HepG2 (cell line): ENCODE measurements around the gene FAAP100. TPM values are rescaled to one million over a fixed set of nuclear protein-coding genes. Genes with fewer than 3 reads are reported as not detected.
A peak's percentile ranks its signal among the peaks of the same experiment; 100 is the strongest.

Source experiments
- FOXO1 ChIP-seq: sonication (generic); formaldehyde crosslinking; IDR thresholded peaks from 2 replicates; pipeline ENCODE4 v1.4.0; 2020; ENCODE audit warnings: missing genetic modification reagents
- GABPA ChIP-seq, 2 experiments: IDR thresholded peaks; 2 replicates each; pipeline ENCODE4 v1.6.1; 2011 to 2016; ENCODE audit warnings: low read depth in 2 of 2, low read length in 1 of 2, missing biosample characterization in 1 of 2, missing genetic modification characterization in 1 of 2
- SNRNP70 ChIP-seq: fragments of 200-400 bp; formaldehyde crosslinking; IDR thresholded peaks from 2 replicates; pipeline ENCODE4 v1.6.1; 2017; ENCODE audit warnings: mild to moderate bottlenecking, low read depth, low read length, moderate library complexity
- YY1 ChIP-seq: IDR thresholded peaks from 2 replicates; pipeline ENCODE4 v1.6.1; 2011; ENCODE audit warnings: low read length, low read depth, moderate library complexity, mild to moderate bottlenecking; ENCODE audit not compliant: insufficient read depth, insufficient replicate concordance
- ZBTB21 ChIP-seq: sonication (generic); formaldehyde crosslinking; IDR thresholded peaks from 2 replicates; pipeline ENCODE4 v1.4.0; 2020; ENCODE audit warnings: missing genetic modification reagents
- ZIK1 ChIP-seq: sonication (generic); formaldehyde crosslinking; IDR thresholded peaks from 2 replicates; pipeline ENCODE4 v1.5.0; 2020; ENCODE audit warnings: mild to moderate bottlenecking, low read depth, missing genetic modification reagents, borderline replicate concordance
- ZNF101 ChIP-seq: sonication (generic); formaldehyde crosslinking; IDR thresholded peaks from 2 replicates; pipeline ENCODE4 v1.4.0; 2020; ENCODE audit warnings: mild to moderate bottlenecking, low read depth, missing genetic modification reagents, borderline replicate concordance
- ZNF124 ChIP-seq: sonication (generic); formaldehyde crosslinking; IDR thresholded peaks from 2 replicates; pipeline ENCODE4 v1.4.0; 2020; ENCODE audit warnings: missing genetic modification reagents
- ZNF614 ChIP-seq: IDR thresholded peaks from 2 replicates; pipeline ENCODE4 v1.6.1; 2018; ENCODE audit warnings: missing biosample characterization, missing genetic modification reagents, inconsistent platforms, borderline replicate concordance
- ZNF775 ChIP-seq: sonication (generic); formaldehyde crosslinking; IDR thresholded peaks from 2 replicates; pipeline ENCODE4 v1.4.0; 2020; ENCODE audit warnings: missing genetic modification reagents, mild to moderate bottlenecking, moderate library complexity, borderline replicate concordance
- ZNF879 ChIP-seq: sonication (generic); formaldehyde crosslinking; IDR thresholded peaks from 2 replicates; pipeline ENCODE4 v1.8.1; 2023; ENCODE audit warnings: missing genetic modification reagents
- polyA plus RNA-seq, 8 experiments: library from polyadenylated mRNA; depleted of rRNA in 3 of 8; stranded (reverse) in 7 of 8; unstranded in 1 of 8; fragments of >200 nt; fragmentation: Illumina TruSeq in 4 of 8; extraction: Trizol in 4 of 8; gene quantifications; 2 replicates each; pipeline versions ENCODE4 v1.2.1 to v1.2.3, GENCODE V29; 2011 to 2016; ENCODE audit warnings: low read depth in 4 of 8, missing spikeins in 1 of 8, mixed read lengths in 1 of 8; ENCODE audit not compliant: insufficient read depth in 1 of 8
- total RNA-seq, 5 experiments: library from RNA; depleted of rRNA; stranded (reverse); fragments of >200 nt; fragmentation: Illumina TruSeq; extraction: Trizol; gene quantifications; 2 replicates each; pipeline ENCODE4 v1.2.3, GENCODE V29; 2016; ENCODE audit warnings: low read depth in 1 of 5
- TF ChIP-seq, protein P1 (sequence below): sonication (generic); formaldehyde crosslinking; IDR thresholded peaks from 2 replicates; pipeline ENCODE4 v1.4.0; 2020; ENCODE audit warnings: missing genetic modification reagents
- TF ChIP-seq, protein P2 (sequence below): sonication (generic); formaldehyde crosslinking; IDR thresholded peaks from 2 replicates; pipeline ENCODE4 v1.4.0; 2020; ENCODE audit warnings: missing genetic modification reagents
- TF ChIP-seq, protein P3 (sequence below): sonication (generic); formaldehyde crosslinking; IDR thresholded peaks from 2 replicates; pipeline ENCODE4 v1.5.0; 2020; ENCODE audit warnings: missing genetic modification reagents, mild to moderate bottlenecking, borderline replicate concordance
- TF ChIP-seq, protein P4 (sequence below): sonication (generic); formaldehyde crosslinking; IDR thresholded peaks from 2 replicates; pipeline ENCODE4 v1.8.0; 2022; ENCODE audit warnings: mild to moderate bottlenecking, missing genetic modification reagents; ENCODE audit not compliant: insufficient replicate concordance
- TF ChIP-seq, protein P5 (sequence below): sonication (generic); formaldehyde crosslinking; IDR thresholded peaks from 2 replicates; pipeline ENCODE4 v1.4.0; 2020; ENCODE audit warnings: missing genetic modification reagents
- TF ChIP-seq, protein P6 (sequence below): sonication (generic); formaldehyde crosslinking; IDR thresholded peaks from 2 replicates; pipeline ENCODE4 v1.5.1; 2020; ENCODE audit warnings: missing genetic modification reagents, mild to moderate bottlenecking, borderline replicate concordance

Gene FAAP100
- total and polyA plus RNA-seq, 2 of the 13 experiments (the other 11 are each of a cell fraction or from before 2014, with no cell fraction given) = 7.6 to 20.8 TPM

DNA sequence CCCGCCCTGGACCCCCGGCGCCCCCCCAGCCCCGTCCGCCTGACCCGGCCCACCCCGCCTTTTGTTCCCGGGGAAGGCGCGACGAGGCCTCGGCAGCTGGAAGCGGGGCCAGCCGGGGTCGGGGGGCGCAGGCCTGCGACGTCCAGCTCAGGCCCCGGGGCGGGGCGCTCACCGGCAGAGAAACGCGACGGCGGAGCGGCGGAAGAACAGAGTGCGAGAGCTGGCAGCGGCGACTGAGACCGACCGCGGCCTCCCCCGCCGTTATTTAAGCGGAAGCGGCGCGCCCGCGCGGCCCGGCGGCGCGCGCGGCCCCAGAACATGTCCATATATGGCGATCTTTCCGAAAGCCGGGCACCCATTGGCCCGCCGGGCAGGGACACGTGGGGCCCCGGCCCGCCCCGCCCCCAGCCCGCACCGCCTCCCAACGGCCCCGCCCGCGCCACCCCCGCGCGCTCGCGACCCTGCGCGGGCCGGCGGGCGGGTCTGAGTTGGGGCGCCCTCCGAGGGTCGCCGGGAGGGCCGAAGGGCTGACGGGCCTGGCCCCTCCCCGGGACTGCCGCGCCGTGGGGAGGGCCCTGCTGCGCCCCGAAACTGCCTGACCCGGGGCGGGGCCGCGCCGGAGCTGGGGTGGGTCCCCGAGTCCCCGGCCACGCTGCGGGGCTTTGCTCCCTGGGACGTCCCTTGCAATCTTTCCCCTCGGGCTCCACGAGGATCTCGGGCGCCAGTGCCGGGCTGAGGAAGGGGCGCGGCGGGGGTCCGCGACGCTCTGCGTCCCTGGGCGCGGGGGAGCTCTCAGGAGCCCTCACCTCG is 39.4 kb downstream of the FAAP100 start, which contains the start of gene ACTG1 (continued):
- 0 out of 2 replicates have a peak, but pooled peaks have one; percentile 29 for TF ChIP-seq ZNF124 (CRISPR knock-in tag)
- no peak for TF ChIP-seq ZNF101
- TF ChIP-seq, protein P1, sequence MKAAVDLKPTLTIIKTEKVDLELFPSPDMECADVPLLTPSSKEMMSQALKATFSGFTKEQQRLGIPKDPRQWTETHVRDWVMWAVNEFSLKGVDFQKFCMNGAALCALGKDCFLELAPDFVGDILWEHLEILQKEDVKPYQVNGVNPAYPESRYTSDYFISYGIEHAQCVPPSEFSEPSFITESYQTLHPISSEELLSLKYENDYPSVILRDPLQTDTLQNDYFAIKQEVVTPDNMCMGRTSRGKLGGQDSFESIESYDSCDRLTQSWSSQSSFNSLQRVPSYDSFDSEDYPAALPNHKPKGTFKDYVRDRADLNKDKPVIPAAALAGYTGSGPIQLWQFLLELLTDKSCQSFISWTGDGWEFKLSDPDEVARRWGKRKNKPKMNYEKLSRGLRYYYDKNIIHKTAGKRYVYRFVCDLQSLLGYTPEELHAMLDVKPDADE (CRISPR knock-in tag) = no peak
- TF ChIP-seq FOXO1 (CRISPR knock-in tag) = no peak
- TF ChIP-seq, protein P2, sequence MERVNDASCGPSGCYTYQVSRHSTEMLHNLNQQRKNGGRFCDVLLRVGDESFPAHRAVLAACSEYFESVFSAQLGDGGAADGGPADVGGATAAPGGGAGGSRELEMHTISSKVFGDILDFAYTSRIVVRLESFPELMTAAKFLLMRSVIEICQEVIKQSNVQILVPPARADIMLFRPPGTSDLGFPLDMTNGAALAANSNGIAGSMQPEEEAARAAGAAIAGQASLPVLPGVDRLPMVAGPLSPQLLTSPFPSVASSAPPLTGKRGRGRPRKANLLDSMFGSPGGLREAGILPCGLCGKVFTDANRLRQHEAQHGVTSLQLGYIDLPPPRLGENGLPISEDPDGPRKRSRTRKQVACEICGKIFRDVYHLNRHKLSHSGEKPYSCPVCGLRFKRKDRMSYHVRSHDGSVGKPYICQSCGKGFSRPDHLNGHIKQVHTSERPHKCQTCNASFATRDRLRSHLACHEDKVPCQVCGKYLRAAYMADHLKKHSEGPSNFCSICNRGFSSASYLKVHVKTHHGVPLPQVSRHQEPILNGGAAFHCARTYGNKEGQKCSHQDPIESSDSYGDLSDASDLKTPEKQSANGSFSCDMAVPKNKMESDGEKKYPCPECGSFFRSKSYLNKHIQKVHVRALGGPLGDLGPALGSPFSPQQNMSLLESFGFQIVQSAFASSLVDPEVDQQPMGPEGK (CRISPR knock-in tag) = peak; percentile 60
- TF ChIP-seq, protein P3, sequence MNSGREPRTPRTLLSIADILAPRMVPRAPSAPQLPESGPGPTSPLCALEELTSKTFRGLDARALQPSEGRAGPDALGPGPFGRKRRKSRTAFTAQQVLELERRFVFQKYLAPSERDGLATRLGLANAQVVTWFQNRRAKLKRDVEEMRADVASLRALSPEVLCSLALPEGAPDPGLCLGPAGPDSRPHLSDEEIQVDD (CRISPR knock-in tag) = no peak
- TF ChIP-seq, protein P4, sequence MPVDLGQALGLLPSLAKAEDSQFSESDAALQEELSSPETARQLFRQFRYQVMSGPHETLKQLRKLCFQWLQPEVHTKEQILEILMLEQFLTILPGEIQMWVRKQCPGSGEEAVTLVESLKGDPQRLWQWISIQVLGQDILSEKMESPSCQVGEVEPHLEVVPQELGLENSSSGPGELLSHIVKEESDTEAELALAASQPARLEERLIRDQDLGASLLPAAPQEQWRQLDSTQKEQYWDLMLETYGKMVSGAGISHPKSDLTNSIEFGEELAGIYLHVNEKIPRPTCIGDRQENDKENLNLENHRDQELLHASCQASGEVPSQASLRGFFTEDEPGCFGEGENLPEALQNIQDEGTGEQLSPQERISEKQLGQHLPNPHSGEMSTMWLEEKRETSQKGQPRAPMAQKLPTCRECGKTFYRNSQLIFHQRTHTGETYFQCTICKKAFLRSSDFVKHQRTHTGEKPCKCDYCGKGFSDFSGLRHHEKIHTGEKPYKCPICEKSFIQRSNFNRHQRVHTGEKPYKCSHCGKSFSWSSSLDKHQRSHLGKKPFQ = no peak
- TF ChIP-seq, protein P5, sequence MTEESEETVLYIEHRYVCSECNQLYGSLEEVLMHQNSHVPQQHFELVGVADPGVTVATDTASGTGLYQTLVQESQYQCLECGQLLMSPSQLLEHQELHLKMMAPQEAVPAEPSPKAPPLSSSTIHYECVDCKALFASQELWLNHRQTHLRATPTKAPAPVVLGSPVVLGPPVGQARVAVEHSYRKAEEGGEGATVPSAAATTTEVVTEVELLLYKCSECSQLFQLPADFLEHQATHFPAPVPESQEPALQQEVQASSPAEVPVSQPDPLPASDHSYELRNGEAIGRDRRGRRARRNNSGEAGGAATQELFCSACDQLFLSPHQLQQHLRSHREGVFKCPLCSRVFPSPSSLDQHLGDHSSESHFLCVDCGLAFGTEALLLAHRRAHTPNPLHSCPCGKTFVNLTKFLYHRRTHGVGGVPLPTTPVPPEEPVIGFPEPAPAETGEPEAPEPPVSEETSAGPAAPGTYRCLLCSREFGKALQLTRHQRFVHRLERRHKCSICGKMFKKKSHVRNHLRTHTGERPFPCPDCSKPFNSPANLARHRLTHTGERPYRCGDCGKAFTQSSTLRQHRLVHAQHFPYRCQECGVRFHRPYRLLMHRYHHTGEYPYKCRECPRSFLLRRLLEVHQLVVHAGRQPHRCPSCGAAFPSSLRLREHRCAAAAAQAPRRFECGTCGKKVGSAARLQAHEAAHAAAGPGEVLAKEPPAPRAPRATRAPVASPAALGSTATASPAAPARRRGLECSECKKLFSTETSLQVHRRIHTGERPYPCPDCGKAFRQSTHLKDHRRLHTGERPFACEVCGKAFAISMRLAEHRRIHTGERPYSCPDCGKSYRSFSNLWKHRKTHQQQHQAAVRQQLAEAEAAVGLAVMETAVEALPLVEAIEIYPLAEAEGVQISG (CRISPR knock-in tag) = peak; percentile 74
- TF ChIP-seq, protein P6, sequence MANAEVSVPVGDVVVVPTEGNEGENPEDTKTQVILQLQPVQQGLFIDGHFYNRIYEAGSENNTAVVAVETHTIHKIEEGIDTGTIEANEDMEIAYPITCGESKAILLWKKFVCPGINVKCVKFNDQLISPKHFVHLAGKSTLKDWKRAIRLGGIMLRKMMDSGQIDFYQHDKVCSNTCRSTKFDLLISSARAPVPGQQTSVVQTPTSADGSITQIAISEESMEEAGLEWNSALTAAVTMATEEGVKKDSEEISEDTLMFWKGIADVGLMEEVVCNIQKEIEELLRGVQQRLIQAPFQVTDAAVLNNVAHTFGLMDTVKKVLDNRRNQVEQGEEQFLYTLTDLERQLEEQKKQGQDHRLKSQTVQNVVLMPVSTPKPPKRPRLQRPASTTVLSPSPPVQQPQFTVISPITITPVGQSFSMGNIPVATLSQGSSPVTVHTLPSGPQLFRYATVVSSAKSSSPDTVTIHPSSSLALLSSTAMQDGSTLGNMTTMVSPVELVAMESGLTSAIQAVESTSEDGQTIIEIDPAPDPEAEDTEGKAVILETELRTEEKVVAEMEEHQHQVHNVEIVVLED = no peak; the same call in 1 of the 2 replicates
- no peak; the same call in 1 of the 2 replicates for TF ChIP-seq ZNF614 (CRISPR knock-in tag)
- TF ChIP-seq ZNF775 (CRISPR knock-in tag) = no peak
- TF ChIP-seq ZNF879 (CRISPR knock-in tag) = no peak
- no peak for TF ChIP-seq SNRNP70
- TF ChIP-seq ZIK1 = peak; percentile 84; the same call in 1 of the 2 replicates
- TF ChIP-seq ZBTB21 (CRISPR knock-in tag) = no peak
- TF ChIP-seq GABPA (IDR thresholded peaks at IDR 0.05; ENCODE audit: low read depth, low read length) = no peak
- TF ChIP-seq GABPA (CRISPR knock-in tag; IDR thresholded peaks at IDR 0.05; ENCODE audit: low read depth) = no peak
- peak; percentile 81 for TF ChIP-seq YY1
